ENCODE measurements around the gene DLG5.
"Not testable (repeated sequence)": the region's sequence is repeated elsewhere in the genome, so short reads cannot be mapped to it uniquely, and the experiment has no call there.

Gene DLG5

GRCh38 chr10:77792155-77792554 is 134.4 kb downstream of the DLG5 start:
- no peak for DNase-seq (ENCODE audit: low read depth)

GRCh38 chr10:77791506-77791905 is 135.0 kb downstream of the DLG5 start:
- DNase-seq (ENCODE audit: low read depth) = no peak

- DNase-seq (ENCODE audit: low read depth) = no peak
These were observed 136.7 kb downstream of the DLG5 start for GRCh38 chr10:77789861-77790260.

- DNase-seq (ENCODE audit: low read depth) = no peak
These were observed 137.5 kb downstream of the DLG5 start for GRCh38 chr10:77789016-77789415.

- DNase-seq (ENCODE audit: low read depth) = no peak
These were observed 138.0 kb downstream of the DLG5 start for GRCh38 chr10:77788496-77789010.

GRCh38 chr10:77787440-77787839 is 139.1 kb downstream of the DLG5 start:
- DNase-seq (ENCODE audit: low read depth) = no peak

GRCh38 chr10:77784856-77785255 is 141.7 kb downstream of the DLG5 start:
- DNase-seq (ENCODE audit: low read depth) = peak; percentile 33

GRCh38 chr10:77782328-77783061 is 144.1 kb downstream of the DLG5 start:
- DNase-seq (ENCODE audit: low read depth) = no peak

- no peak for DNase-seq (ENCODE audit: low read depth)
These were observed 144.9 kb downstream of the DLG5 start for GRCh38 chr10:77781451-77782327.

GRCh38 chr10:77780180-77780579 is 146.4 kb downstream of the DLG5 start:
- no peak for DNase-seq (ENCODE audit: low read depth)

- no peak for DNase-seq (ENCODE audit: low read depth)
These were observed 150.1 kb downstream of the DLG5 start for GRCh38 chr10:77776487-77776886.

- DNase-seq (ENCODE audit: low read depth) = no peak
These were observed 151.6 kb downstream of the DLG5 start for GRCh38 chr10:77774940-77775391.

- DNase-seq (ENCODE audit: low read depth) = no peak
These were observed 152.7 kb downstream of the DLG5 start for GRCh38 chr10:77773631-77774426.

GRCh38 chr10:77772852-77773600 is 153.5 kb downstream of the DLG5 start:
- not testable (repeated sequence) for DNase-seq (ENCODE audit: low read depth)

GRCh38 chr10:77771851-77772250 is 154.7 kb downstream of the DLG5 start:
- no peak for DNase-seq (ENCODE audit: low read depth)

- no peak for DNase-seq (ENCODE audit: low read depth)
These were observed 155.1 kb downstream of the DLG5 start for GRCh38 chr10:77771450-77771849.

GRCh38 chr10:77770868-77771175 is 155.7 kb downstream of the DLG5 start:
- no peak for DNase-seq (ENCODE audit: low read depth)

- no peak for DNase-seq (ENCODE audit: low read depth)
These were observed 156.3 kb downstream of the DLG5 start for GRCh38 chr10:77770081-77770867.

- no peak for DNase-seq (ENCODE audit: low read depth)
These were observed 158.5 kb downstream of the DLG5 start for GRCh38 chr10:77768039-77768438.

All from fibroblast of gingiva (primary cell).